WI38 (cell line): ENCODE results near the gene LENG1.

Experiments used
- H3K4me3 ChIP-seq: 2 replicates; pipeline ENCODE4 v1.5.1; 2011; ENCODE audit warnings: low read depth, mild to moderate bottlenecking, control low read depth, low read length
- CTCF ChIP-seq: IDR thresholded peaks from 2 replicates; pipeline ENCODE4 v1.5.1; 2012; ENCODE audit warnings: low read depth, mild to moderate bottlenecking, control low read depth, low read length

LENG1 gene

GRCh38 chr19:54153731-54154326 lies 5.7 kb downstream of the LENG1 start:
- no peak for TF ChIP-seq CTCF
- H3K4me3 ChIP-seq = no peak overlapping the region

DNA sequence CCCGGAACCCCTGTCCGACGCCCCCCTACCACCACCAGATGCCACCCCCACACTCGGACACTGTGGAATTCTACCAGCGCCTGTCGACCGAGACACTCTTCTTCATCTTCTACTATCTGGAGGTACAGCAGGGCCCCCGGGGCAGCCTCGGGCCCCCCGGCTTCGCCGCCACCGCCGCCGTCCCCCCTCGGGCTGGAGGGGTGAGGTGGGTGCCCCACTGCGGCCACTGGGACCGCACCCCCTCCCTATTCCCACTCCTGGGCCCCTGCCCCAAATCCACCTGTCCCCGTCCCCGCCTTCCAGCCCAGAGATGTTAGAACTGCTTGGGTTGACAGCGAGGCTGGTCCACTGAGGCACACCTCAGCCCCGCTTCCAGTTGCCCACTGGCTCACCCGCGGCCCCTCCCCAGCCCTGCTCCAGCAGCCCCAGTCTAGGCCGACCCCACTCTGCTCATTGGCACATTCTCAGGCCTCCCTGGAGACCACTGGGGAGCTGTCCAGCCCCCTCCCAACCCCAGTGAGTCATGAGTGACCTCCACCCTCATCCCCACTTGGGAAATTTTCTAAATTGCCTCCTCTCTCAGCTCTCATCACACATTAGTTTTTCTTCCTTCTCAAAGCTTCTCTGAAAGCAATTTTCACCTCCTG lies 6.5 kb downstream of the LENG1 start:
- no peak overlapping the region for H3K4me3 ChIP-seq
- TF ChIP-seq CTCF = no peak

DNA sequence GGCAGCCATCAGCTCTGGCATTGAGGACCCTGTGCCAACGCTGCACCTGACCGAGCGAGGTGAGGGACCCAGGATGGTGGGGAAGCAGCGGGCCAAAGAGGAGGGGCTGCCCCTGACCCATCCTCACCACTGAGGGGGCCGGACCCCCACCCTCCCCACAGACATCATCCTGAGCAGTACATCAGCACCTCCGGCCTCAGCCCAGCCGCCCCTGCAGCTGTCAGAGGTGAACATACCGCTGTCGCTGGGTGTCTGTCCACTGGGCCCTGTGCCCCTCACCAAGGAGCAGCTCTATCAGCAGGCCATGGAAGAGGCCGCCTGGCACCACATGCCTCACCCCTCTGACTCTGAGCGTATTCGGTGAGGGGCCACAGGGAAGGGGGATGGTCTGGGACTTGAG lies 7.3 kb downstream of the LENG1 start:
- no peak overlapping the region for H3K4me3 ChIP-seq
- TF ChIP-seq CTCF = no peak

- no peak for TF ChIP-seq CTCF
- H3K4me3 ChIP-seq = no peak overlapping the region
Observed at GRCh38 chr19:54151362-54152035, 8.0 kb downstream of the LENG1 start.

DNA sequence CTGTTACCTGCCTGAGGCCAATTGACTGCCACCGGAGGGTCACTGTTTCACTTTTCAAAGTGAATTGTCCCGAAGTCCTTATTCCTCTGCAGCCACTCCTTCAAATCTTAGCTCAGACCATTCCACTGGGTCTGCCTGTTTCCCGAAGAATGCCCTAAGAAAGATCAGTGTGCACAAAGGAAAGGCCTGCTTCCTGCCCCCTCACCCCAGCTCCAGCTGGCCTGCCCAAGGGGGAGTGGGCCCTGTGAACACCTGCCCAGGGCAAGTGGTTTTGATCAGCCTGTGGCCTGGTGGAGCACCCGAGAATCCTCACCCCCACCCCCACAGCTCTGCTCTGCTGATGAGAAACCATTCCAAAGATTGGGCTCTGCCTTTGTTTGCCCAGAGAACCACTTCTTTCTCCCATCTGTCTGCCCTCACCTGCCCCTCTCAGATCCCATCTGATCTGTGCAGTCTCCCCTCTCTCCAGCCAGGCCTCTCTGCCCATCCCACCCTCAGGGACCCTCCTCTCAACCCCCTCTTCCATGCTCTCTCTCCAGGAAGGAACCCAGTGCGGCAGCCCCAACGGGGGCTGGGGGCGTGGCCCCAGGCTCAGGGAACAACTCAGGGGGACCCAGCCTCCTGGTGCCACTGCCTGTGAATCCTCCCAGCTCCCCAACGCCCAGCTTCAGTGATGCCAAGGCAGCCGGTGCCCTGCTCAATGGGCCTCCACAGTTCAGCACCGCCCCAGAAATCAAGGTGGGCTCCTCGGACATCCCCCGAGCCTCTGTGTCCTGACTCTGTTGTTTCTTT lies 10.3 kb downstream of the LENG1 start:
- no peak overlapping the region for H3K4me3 ChIP-seq
- no peak for TF ChIP-seq CTCF

DNA sequence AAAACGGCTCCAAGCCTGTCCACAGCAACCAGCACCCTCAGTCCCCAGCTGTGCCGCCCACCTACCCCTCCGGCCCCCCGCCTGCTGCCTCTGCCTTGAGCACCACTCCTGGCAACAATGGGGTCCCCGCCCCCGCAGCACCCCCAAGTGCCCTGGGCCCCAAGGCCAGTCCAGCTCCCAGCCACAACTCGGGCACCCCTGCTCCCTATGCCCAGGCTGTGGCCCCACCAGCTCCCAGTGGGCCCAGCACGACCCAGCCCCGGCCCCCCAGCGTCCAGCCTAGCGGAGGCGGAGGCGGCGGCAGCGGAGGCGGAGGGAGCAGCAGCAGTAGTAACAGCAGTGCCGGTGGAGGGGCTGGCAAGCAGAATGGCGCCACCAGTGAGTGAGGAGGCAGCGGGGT lies 11.4 kb downstream of the LENG1 start:
- H3K4me3 ChIP-seq = no peak overlapping the region
- no peak for TF ChIP-seq CTCF
